Activated naive CD4-positive, alpha-beta T cell treated with anti-CD3 and anti-CD28 coated beads, Interleukin-2, amount 10 ng/mL, durations not matched to agents 7 days and 5 days (primary cell): Measurements from ENCODE around the gene MAX.

Experiments
- CTCF ChIA-PET: fragments of 350-600 bp; sonication (Branson Sonifier 250); formaldehyde crosslinking; loops from one replicate; lab custom pipeline; 2021; ENCODE audit warnings: antibody characterized with exemption; lab: Charles Lee
- DNase-seq: peaks from one replicate; pipeline ENCODE4 v3.0.0-alpha.2; 2020
- H3K27ac Mint-ChIP-seq: one replicate; pipeline ENCODE4 v1.8.0; 2021; ENCODE audit warnings: mild to moderate bottlenecking, moderate library complexity, mixed read lengths
- H3K27me3 Mint-ChIP-seq: one replicate; pipeline ENCODE4 v1.8.0; 2021; ENCODE audit warnings: mild to moderate bottlenecking, mixed read lengths
- H3K36me3 Mint-ChIP-seq: one replicate; pipeline ENCODE4 v1.8.0; 2021; ENCODE audit warnings: mixed read lengths
- H3K4me1 Mint-ChIP-seq: one replicate; pipeline ENCODE4 v1.8.0; 2021; ENCODE audit warnings: mixed read lengths
- H3K4me3 Mint-ChIP-seq: one replicate; pipeline ENCODE4 v1.8.0; 2021; ENCODE audit warnings: mild to moderate bottlenecking, moderate library complexity, mixed read lengths
- H3K9me3 Mint-ChIP-seq: one replicate; pipeline ENCODE4 v1.8.0; 2021; ENCODE audit warnings: mixed read lengths

The MAX gene

DNA sequence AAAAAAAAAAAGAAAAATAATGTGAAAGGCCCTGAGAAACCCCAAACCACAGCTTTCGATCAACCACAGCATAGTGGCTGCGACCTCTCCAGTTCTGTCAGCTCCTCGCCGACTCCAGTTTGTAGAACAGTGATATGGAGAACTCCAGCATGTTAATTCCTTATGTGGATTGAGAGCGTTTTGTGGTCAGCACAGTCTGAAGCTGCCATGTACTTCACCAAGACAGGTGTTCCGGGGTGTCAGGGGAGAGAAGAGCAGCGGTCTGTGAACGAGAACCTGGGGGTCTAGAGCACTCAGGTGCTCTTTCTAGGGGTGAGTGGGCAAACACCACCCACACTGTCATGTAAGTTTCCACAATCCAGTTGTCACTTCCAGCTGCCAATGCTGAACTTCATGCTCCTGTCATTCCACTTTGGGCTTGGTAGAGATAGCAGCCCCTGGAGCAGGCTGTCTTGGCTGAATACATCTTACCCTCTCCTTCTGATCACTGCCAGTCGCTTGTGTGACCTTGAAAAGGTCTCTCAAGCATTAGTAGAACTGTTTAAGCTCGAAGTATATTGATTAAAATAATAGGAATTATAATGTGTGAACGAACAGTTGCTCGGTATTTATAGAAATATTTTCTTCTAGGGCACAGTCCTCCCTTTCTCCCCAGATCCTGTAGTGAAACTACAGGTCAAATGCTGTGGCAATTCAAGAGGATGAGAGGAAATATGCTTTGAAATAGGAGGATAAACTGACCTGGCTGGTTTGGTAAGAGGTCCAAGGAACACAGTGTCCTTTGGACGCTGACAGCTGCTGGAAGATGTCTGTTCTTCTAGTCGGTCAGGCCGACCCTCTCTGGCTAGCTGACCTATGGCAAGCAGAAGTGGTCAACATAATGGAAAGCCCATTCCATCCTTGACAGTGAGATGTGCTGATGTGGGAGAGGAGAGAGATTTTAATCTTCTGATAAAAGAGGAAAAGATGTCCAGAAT lies 15.7 kb upstream of the MAX start:
- Mint-ChIP-seq H3K27me3 (peaks cover 19% of the 10 kb centered on the region), H3K36me3 (no peaks in the 10 kb centered on the region), H3K4me3 (no peak overlapping the region), H3K9me3 (no peaks in the 10 kb centered on the region), H3K27ac (no peak overlapping the region), H3K4me1 (peaks cover 4% of the 10 kb centered on the region)
- CTCF ChIA-PET = no interaction called here
- DNase-seq = no peak

- Mint-ChIP-seq H3K4me1 (peaks cover 4% of the 10 kb centered on the region), H3K4me3 (no peak overlapping the region), H3K36me3 (no peaks in the 10 kb centered on the region), H3K27ac (no peak overlapping the region), H3K9me3 (no peaks in the 10 kb centered on the region), H3K27me3 (peaks cover 22% of the 10 kb centered on the region)
- CTCF ChIA-PET = no interaction called here
- no peak for DNase-seq
Measured at GRCh38 chr14:65115615-65116014, 13.3 kb upstream of the MAX start.

- H3K36me3 Mint-ChIP-seq = no peaks in the 10 kb centered on the region
- peaks cover 5% of the 10 kb centered on the region for H3K4me1 Mint-ChIP-seq
Measured at GRCh38 chr14:65110525-65110924, 8.2 kb upstream of the MAX start.

GRCh38 chr14:65109357-65109756 lies 7.0 kb upstream of the MAX start:
- H3K27me3 Mint-ChIP-seq = peaks cover 18% of the 10 kb centered on the region
- no peak for DNase-seq
- H3K4me3 Mint-ChIP-seq = no peak overlapping the region
- no peaks in the 10 kb centered on the region for H3K36me3 Mint-ChIP-seq
- H3K4me1 Mint-ChIP-seq = peaks cover 5% of the 10 kb centered on the region
- no peaks in the 10 kb centered on the region for H3K9me3 Mint-ChIP-seq
- H3K27ac Mint-ChIP-seq = no peak overlapping the region
- CTCF ChIA-PET = interaction anchor here (1.2 kb wide), 1 partner anchor 16 kb away, joined by 4 read pairs; no protein-coding TSS in a partner anchor

More at GRCh38 chr14:65110525-65110924, 8.2 kb upstream of the MAX start:
- Mint-ChIP-seq H3K4me3 (no peak overlapping the region), H3K27me3 (peaks cover 9% of the 10 kb centered on the region), H3K27ac (no peak overlapping the region), H3K9me3 (no peaks in the 10 kb centered on the region)
- CTCF ChIA-PET = no interaction called here
- no peak for DNase-seq

DNA sequence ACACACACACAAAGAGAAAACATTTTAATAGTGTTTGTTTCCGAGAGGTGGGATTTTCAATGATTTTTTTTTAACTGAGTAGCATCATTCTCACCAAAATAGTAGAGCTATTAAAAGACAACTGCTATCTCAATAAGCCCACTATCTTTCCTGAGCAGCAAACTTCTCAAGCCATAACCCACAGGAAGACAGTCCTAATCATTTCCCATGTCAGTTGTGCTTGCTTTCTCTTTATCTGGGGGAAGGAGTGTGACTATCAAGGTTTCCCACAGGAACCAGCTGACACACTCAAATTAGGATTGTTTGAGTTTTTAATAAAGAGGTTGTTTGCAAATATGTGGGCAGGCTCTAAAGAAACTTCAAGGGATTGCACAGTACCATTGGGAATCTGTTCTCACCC lies 4.9 kb upstream of the MAX start:
- no peaks in the 10 kb centered on the region for H3K9me3 Mint-ChIP-seq
- H3K27me3 Mint-ChIP-seq = peaks cover 21% of the 10 kb centered on the region
- no peak overlapping the region for H3K27ac Mint-ChIP-seq
- H3K4me1 Mint-ChIP-seq = peaks cover 15% of the 10 kb centered on the region
- H3K4me3 Mint-ChIP-seq = no peak overlapping the region
- no peak for DNase-seq
- peaks cover 2% of the 10 kb centered on the region for H3K36me3 Mint-ChIP-seq
- CTCF ChIA-PET = no interaction called here

- peaks cover 3% of the 10 kb centered on the region for H3K36me3 Mint-ChIP-seq
- CTCF ChIA-PET = no interaction called here
- no peak overlapping the region for H3K27ac Mint-ChIP-seq
- no peak for DNase-seq
- no peak overlapping the region for H3K4me3 Mint-ChIP-seq
- H3K27me3 Mint-ChIP-seq = peaks cover 21% of the 10 kb centered on the region
- peaks cover 15% of the 10 kb centered on the region for H3K4me1 Mint-ChIP-seq
- no peaks in the 10 kb centered on the region for H3K9me3 Mint-ChIP-seq
Measured at GRCh38 chr14:65106736-65107135, 4.4 kb upstream of the MAX start.

DNA sequence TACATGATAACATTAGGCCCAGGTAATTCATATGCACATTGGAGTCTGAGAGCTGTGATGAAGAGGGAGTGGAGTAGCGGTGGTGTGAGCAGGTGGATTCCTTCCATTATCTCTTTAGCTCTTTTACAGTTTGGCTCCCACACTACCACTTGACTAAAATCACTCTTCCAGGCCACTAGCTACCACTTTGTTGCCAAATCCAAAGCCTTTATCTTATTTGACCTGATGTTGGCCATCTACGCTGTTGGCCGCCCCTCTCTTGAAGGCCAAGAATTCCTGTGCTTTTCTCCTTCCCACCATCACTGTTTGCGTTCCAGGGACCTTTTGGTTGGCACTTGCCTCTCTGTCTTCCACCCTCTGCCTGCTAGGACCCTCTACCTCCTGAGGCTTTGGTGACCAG lies 4.0 kb upstream of the MAX start:
- Mint-ChIP-seq H3K27ac (no peak overlapping the region), H3K27me3 (peaks cover 21% of the 10 kb centered on the region), H3K9me3 (no peaks in the 10 kb centered on the region), H3K4me3 (no peak overlapping the region), H3K36me3 (peaks cover 4% of the 10 kb centered on the region), H3K4me1 (peaks cover 15% of the 10 kb centered on the region)
- DNase-seq = no peak
- CTCF ChIA-PET = no interaction called here

GRCh38 chr14:65104791-65105190 lies 2.5 kb upstream of the MAX start:
- no peaks in the 10 kb centered on the region for H3K9me3 Mint-ChIP-seq
- H3K27me3 Mint-ChIP-seq = peaks cover 16% of the 10 kb centered on the region
- H3K27ac Mint-ChIP-seq = no peak overlapping the region

GRCh38 chr14:65103150-65103760 lies 938 bp upstream of the MAX start:
- Mint-ChIP-seq H3K4me3 (peak overlapping the region; percentile 90), H3K9me3 (no peaks in the 10 kb centered on the region), H3K27me3 (peaks cover 16% of the 10 kb centered on the region), H3K36me3 (peaks cover 22% of the 10 kb centered on the region), H3K27ac (peak overlapping the region; percentile 34), H3K4me1 (peaks cover 38% of the 10 kb centered on the region)
- peak; percentile 31 for DNase-seq
- CTCF ChIA-PET = interaction anchor here (0.6 to 1.0 kb wide), 2 partner anchors 14 to 61 kb away, joined by 3 read pairs; no protein-coding TSS in a partner anchor

More at GRCh38 chr14:65104791-65105190, 2.5 kb upstream of the MAX start:
- DNase-seq = no peak
- Mint-ChIP-seq H3K4me1 (peaks cover 25% of the 10 kb centered on the region), H3K36me3 (peaks cover 15% of the 10 kb centered on the region), H3K4me3 (no peak overlapping the region)
- CTCF ChIA-PET = no interaction called here

DNA sequence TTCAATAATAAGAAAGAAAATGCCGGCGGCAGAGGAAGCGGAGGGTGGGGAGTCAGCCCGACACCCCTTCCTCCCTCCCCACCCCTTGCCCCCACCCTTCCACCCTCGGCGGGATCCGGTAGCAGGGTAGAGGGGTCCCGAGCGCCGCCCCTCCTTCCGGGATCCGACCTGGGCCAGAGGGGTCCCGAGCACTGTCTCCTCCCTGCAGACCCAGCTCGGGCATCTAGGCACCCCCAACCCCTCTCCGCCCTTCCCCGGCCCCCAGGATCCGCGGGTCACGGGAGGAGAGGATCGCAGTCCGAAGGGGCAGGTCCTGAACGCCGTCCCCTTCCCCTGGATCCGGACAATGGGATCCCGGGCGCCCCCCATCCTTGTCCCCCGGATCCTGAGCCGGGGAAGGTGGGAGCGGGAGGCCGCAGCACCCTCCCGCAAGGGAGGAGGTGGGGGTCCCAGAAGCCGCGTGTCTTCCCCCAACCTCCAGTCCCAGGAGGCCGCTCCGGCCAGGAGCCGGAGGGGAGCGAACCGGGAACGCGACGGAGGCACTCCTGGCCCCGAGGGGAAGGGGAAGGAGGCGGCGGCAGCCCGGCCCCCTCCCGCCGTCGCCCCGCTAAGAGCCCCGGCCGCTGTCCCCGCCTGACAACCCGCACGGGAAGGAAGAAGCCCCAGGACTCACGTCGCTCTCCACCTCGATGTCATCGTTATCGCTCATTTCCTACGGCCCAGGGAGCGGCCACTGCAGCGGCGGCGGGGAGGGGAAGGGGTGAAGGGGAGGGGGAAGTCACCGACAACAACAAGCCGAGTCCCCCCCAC lies 481 bp downstream of the MAX start:
- Mint-ChIP-seq H3K4me3 (peak overlapping the region; percentile 90), H3K9me3 (no peaks in the 10 kb centered on the region), H3K27ac (peak overlapping the region; percentile 93), H3K27me3 (peaks cover 16% of the 10 kb centered on the region), H3K4me1 (peaks cover 51% of the 10 kb centered on the region), H3K36me3 (peaks cover 32% of the 10 kb centered on the region)
- peak; percentile 69 for DNase-seq
- CTCF ChIA-PET = no interaction called here

- DNase-seq = no peak
Measured at GRCh38 chr14:65100922-65101541, 1.3 kb downstream of the MAX start.

DNA sequence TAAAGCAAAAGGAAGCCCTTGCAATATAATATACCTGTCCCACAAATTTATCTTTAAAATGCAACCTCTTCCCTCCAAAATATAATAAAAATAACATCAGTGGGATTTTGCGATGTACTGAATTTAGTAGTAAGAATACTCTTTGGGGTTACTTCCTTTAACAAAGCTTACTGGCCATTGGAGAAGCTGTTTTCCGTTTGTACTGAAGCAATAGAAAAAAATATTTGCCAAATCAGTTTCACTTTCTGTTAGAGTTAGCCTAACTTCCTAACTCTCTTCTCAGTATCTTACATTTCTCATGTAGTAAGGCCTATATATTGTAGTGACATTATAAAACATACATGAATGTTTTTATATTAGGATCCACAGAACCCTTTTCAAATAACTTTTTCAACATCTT lies 3.7 kb downstream of the MAX start:
- Mint-ChIP-seq H3K9me3 (no peaks in the 10 kb centered on the region), H3K27me3 (peaks cover 7% of the 10 kb centered on the region), H3K36me3 (peaks cover 63% of the 10 kb centered on the region), H3K4me3 (peak overlapping the region; percentile 79), H3K27ac (peak overlapping the region; percentile 93), H3K4me1 (peaks cover 73% of the 10 kb centered on the region)
- DNase-seq = no peak
- CTCF ChIA-PET = interaction anchor here (1.3 kb wide), 1 partner anchor 726 kb away, joined by 4 read pairs; no protein-coding TSS in a partner anchor

More at GRCh38 chr14:65100922-65101541, 1.3 kb downstream of the MAX start:
- CTCF ChIA-PET = no interaction called here
- peaks cover 40% of the 10 kb centered on the region for H3K36me3 Mint-ChIP-seq
- peak overlapping the region; percentile 90 for H3K4me3 Mint-ChIP-seq
- H3K27ac Mint-ChIP-seq = peak overlapping the region; percentile 93
- H3K9me3 Mint-ChIP-seq = no peaks in the 10 kb centered on the region
- peaks cover 54% of the 10 kb centered on the region for H3K4me1 Mint-ChIP-seq
- H3K27me3 Mint-ChIP-seq = peaks cover 16% of the 10 kb centered on the region

- H3K36me3 Mint-ChIP-seq = peaks cover 75% of the 10 kb centered on the region
- H3K27ac Mint-ChIP-seq = peak overlapping the region; percentile 72
- no peak for DNase-seq
- no peaks in the 10 kb centered on the region for H3K9me3 Mint-ChIP-seq
- H3K27me3 Mint-ChIP-seq = no peaks in the 10 kb centered on the region
- peaks cover 67% of the 10 kb centered on the region for H3K4me1 Mint-ChIP-seq
- peak overlapping the region; percentile 8 for H3K4me3 Mint-ChIP-seq
- CTCF ChIA-PET = no interaction called here
Measured at GRCh38 chr14:65096323-65097089, 5.8 kb downstream of the MAX start.
